NCI-H2227 treated with DMSO at 0.1 percent for 48 hours (cell line): Measurements from ENCODE around the gene ZNF516.

ENCODE experiments used
- DNase-seq: peaks from one replicate; lab custom pipeline; 2025; lab: John Stamatoyannopoulos, UW

ZNF516 gene

DNA sequence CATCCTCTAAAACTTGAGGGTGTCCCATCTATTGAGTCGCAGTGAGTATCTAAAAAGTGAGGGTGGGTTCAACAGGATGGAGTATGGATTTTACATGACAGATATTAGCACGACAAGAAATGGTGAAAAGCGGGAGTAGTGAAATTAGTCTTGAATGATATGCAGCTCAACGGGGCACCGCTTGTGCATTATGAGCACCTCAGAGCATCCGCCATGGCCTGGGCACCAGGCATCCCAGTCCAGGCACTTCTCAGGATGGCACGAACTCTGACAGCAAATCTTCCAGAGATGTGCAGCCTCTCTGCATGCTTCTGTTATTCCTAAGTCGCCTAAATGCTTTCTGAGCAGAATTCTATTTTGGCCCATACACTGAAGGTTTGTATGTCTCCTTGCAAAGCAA lies 57.1 kb downstream of the ZNF516 start:
- no peak for DNase-seq

GRCh38 chr18:76437011-76437410 lies 58.0 kb downstream of the ZNF516 start:
- no peak for DNase-seq

- no peak for DNase-seq
Measured at GRCh38 chr18:76436342-76436741, 58.7 kb downstream of the ZNF516 start.

DNA sequence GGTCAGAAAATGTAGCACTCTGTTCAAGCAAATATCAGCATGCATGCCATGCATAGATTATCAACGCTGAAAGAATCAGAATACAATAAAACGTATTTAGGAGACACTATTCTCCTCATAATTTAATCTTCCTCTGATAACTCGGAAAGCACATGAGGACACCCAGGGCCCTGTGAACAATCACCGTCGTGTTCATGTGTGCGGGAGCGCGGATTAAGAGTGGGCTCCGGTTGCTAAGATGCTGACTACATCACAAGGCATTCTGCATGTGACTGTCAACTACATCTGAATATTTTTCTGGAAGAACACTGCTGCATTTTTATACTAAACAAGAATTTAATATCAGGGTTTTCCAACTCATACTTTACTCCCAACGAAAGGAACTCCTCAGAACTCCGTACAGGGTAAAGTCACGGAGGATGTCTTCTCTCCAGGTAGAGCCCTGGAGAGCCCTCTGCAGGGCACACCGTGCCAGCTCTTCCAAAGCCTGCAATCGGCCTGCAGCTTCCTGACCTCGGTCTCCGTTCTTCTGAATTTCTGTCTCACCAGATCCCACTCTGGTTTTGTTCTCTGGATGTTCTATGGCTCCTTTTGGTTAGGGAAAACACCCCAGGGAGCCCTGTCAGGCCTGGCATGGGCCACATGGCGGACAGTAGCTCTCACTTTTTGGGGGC lies 59.6 kb downstream of the ZNF516 start:
- no peak for DNase-seq

- no peak for DNase-seq
Measured at GRCh38 chr18:76434452-76434851, 60.6 kb downstream of the ZNF516 start.

DNA sequence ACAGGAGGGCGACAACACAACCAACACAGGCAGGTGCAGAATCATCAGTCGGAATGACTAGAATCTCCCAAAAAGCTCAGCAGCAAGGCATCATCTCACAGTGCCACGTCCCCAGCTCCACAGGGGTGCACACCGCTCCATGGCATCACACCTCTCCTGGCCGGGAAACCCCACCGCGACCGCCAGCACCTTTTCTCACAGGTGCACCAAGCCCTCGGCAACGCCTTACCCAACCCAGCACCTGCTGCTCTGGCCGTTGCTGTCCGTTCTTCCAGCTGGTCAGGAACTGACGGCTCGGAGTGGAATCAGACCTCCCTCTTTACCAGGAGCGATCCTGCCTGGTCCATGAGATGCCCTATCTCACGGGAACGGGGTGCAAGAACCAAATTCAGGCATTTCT lies 61.3 kb downstream of the ZNF516 start:
- no peak for DNase-seq

- no peak for DNase-seq
Measured at GRCh38 chr18:76432970-76433767, 61.9 kb downstream of the ZNF516 start.

GRCh38 chr18:76432274-76432755 lies 62.7 kb downstream of the ZNF516 start:
- no peak for DNase-seq

DNA sequence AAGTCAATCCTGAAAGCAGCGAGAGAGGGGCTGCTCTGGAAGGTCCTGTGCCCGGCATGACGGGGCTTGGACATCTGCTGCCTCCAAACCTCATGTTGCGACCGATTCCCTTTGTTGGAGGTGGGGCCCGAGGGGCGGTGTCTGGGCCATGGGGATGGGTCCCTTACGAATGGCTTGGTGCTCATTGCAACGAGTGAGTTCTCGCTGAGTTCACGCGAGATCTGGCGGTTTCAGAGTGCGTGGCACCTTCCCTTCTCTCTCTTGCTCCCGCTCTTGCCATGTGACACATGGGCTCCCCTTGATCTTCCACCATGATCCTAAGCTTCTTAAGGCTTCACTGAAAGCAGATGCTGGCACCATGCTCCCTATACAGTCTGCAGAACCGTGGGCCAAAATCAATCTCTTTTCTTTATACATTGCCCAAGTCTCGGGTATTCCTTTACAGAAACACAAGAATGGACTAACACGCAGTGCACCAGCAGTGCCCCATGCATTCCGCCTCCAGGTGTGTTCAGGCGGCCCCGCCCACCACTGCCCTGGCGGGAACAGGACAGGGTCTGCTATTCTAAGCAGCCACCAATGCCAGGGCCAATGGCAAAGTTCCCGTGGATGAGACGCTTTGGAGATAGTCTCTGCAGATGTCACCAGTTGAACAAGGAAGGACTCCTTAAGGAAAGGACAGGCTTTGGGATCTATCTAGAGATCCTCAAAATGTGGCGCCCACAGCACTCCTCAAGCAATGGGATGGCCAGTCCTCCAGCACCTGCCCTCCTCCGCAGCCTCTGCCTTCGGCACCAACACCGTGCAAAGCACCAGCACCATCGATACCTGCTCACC lies 63.4 kb downstream of the ZNF516 start:
- DNase-seq: no peak

- no peak for DNase-seq
Measured at GRCh38 chr18:76430636-76431035, 64.4 kb downstream of the ZNF516 start.

- no peak for DNase-seq
Measured at GRCh38 chr18:76429262-76430126, 65.5 kb downstream of the ZNF516 start.

- no peak for DNase-seq
Measured at GRCh38 chr18:76428396-76429261, 66.4 kb downstream of the ZNF516 start.

DNA sequence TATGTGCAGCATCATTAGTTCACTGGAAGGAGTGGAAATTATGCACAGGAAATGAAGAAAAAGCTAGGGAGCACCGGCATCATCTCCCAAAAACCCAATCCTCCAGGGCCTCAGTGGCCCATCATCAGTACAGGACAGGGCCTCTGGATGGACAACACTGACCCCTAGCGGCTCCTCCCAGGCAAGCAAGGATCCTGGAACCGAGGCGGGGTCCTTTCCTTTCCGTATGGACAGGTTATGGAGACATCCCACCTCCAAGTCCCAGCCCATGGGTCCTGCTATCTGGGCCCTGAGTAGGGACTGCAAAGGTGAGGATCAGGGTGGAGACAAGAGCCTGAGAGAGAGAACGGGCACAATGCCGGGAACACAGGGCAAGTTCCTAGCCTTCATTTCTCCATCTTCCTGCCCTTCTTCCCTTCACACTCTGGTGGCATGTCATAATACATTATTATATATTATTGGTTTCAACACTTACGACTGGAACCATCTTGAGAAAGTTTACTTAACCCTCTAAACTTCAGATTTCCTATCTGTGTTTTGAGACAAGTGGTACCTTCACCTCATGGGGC lies 68.2 kb downstream of the ZNF516 start:
- no peak for DNase-seq

- no peak for DNase-seq
Measured at GRCh38 chr18:76425146-76426131, 69.6 kb downstream of the ZNF516 start.

DNA sequence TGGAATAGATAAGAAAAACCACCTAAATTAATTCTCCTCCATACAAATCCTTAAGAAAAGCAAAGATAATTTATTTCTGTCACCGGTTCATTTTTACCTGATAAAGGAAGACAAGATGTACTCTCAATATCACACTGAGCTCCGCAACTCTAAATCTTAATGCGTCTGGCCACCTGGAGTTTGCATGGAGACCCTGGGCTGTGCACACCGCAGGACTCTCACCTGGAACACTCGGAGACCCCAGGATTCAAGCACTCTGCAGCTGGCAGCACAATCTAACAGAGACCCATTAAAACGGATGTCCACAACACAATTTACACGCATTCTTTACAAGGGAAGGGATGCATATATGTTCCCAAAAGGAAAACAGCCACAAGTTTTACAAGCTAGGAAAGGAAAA lies 72.2 kb downstream of the ZNF516 start:
- no peak for DNase-seq

DNA sequence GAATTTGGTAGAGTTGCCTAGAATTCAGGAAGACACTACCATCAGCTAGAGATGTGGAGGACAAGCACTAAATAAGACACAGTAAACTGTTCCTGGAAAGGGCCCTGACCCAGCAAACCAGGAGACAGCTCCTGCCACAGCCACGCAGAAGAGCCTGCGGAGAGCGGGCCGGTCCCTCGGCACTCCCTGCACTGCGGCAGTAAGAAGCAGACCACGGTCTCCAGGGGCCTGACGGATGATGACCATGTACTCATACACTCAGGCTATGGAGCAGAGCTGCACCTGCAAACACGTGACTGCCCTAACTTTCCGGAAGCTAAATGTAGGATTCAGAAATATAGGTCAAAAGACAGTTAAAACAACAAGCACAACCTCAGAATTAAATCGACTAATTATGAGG lies 72.9 kb downstream of the ZNF516 start:
- DNase-seq: no peak

DNA sequence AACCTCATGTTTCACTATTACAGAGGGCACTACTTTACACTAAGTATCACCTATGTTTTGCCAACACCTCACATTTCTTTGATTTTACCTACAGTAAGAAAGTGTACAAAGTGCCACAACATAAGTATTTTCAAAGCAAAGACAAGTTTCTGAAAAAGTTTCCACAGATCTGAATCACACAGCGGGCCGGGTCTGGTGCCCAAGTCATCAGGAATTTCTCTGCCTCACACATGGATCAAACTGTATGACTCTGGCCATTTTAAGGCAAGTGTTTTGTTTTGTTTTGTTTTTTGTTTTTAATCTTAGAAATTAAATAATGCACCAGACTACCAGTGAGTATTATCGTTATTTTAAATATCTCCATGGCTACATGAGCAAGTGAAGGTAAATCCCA lies 73.4 kb downstream of the ZNF516 start:
- DNase-seq: no peak

- no peak for DNase-seq
Measured at GRCh38 chr18:76420898-76421684, 74.0 kb downstream of the ZNF516 start.
